Natural killer cell (primary cell): Measurements from ENCODE around the gene JAZF1. TPM values are rescaled to one million over a fixed set of nuclear protein-coding genes. Genes with fewer than 3 reads are reported as not detected.

ENCODE experiments used
- ATAC-seq, 3 donors: fragments of 150-1000 bp in 2 of 3; fragments of 200-7000 bp in 1 of 3; cut with Tn5 transposase; 1 replicate in 1 of 3; 2 replicates in 2 of 3; pipeline ENCODE4 v1.10.0; 2021; ENCODE audit warnings: mild to moderate bottlenecking in 2 of 3, moderate library complexity in 2 of 3
- DNase-seq, 2 donors: peaks; one replicate each; pipeline versions ENCODE4 v3.0.0 to v3.0.0-alpha.2; 2013 to 2021; ENCODE audit warnings: mixed read lengths in 1 of 2
- H3K27ac ChIP-seq: one replicate; pipeline ENCODE4 v1.5.1; 2013; ENCODE audit warnings: mild to moderate bottlenecking, low read length
- H3K27me3 ChIP-seq: one replicate; pipeline ENCODE4 v1.6.1; 2013; ENCODE audit warnings: low read length; ENCODE audit not compliant: control insufficient read depth, insufficient read depth
- H3K36me3 ChIP-seq: one replicate; pipeline ENCODE4 v1.6.1; 2013; ENCODE audit warnings: low read length; ENCODE audit not compliant: control insufficient read depth, insufficient read depth
- H3K4me1 ChIP-seq: one replicate; pipeline ENCODE4 v1.6.1; 2013; ENCODE audit warnings: low read length; ENCODE audit not compliant: control insufficient read depth, insufficient read depth
- H3K4me3 ChIP-seq: one replicate; pipeline ENCODE4 v1.5.1; 2013; ENCODE audit warnings: low read length
- H3K9me3 ChIP-seq: one replicate; pipeline ENCODE4 v1.6.1; 2013; ENCODE audit warnings: low read length; ENCODE audit not compliant: control insufficient read depth, insufficient read depth
- H3K27ac Mint-ChIP-seq, 2 donors: one replicate each; pipeline ENCODE4 v1.8.0; 2022; ENCODE audit warnings: mild to moderate bottlenecking in 2 of 2, mixed read lengths in 2 of 2, moderate library complexity in 1 of 2
- H3K27me3 Mint-ChIP-seq, 2 donors: one replicate each; pipeline ENCODE4 v1.8.0; 2022; ENCODE audit warnings: low read depth in 2 of 2, mixed read lengths in 2 of 2
- H3K36me3 Mint-ChIP-seq: one replicate; pipeline ENCODE4 v1.8.0; 2022; ENCODE audit warnings: mixed read lengths
- H3K4me1 Mint-ChIP-seq, 2 donors: one replicate each; pipeline ENCODE4 v1.8.0; 2022; ENCODE audit warnings: mixed read lengths in 2 of 2
- H3K4me3 Mint-ChIP-seq: one replicate; pipeline ENCODE4 v1.8.0; 2022; ENCODE audit warnings: mild to moderate bottlenecking, moderate library complexity, mixed read lengths
- H3K9me3 Mint-ChIP-seq, 2 donors: one replicate each; pipeline ENCODE4 v1.8.0; 2022; ENCODE audit warnings: mixed read lengths in 2 of 2
- CTCF ChIP-seq: fragments of 200-600 bp; IDR thresholded peaks from one replicate; pipeline ENCODE4 v1.8.0; 2022; ENCODE audit warnings: antibody characterized with exemption
- WGBS: methylation state at CpG from one replicate; pipeline ENCODE4 v1.1.7; 2013; ENCODE audit warnings: missing lambda C conversion rate; ENCODE audit not compliant: insufficient coverage; 5-methylcytosine and 5-hydroxymethylcytosine counted together
- intact Hi-C: fragments of 100-400 bp; cut with micrococcal nuclease; formaldehyde crosslinking; loops from one replicate; pipeline ENCODE4 v1.14.2; 2022
- total RNA-seq, 4 donors: library from RNA; stranded (reverse); fragments of 120-200 nt in 1 of 4; gene quantifications; one replicate each; pipeline versions ENCODE4 v1.2.3 to v1.2.4, GENCODE V29; 2013 to 2022

Gene JAZF1
- total RNA-seq, 3 donors from 2014 or later (not counting 1 experiment from before 2014, with no cell fraction given) = 82.5 to 89.7 (median 87.6) TPM

GRCh38 chr7:27947586-27948278 is 232.9 kb downstream of the JAZF1 start:
- no peak for ATAC-seq
- intact Hi-C loops = no loop called here
- Mint-ChIP-seq H3K36me3 (no peaks in the 10 kb centered on the region), H3K4me3 (no peak overlapping the region), H3K27me3 (no peaks in the 10 kb centered on the region), H3K27ac (peak overlapping the region; percentile 47 to 55), H3K4me1 (peaks cover 58 to 60% of the 10 kb centered on the region in 2 donors), H3K9me3 (no peaks in the 10 kb centered on the region)
- Histone ChIP-seq H3K4me1 (no peaks in the 10 kb centered on the region), H3K27ac (no peak overlapping the region), H3K27me3 (no peaks in the 10 kb centered on the region), H3K36me3 (no peaks in the 10 kb centered on the region), H3K9me3 (no peaks in the 10 kb centered on the region), H3K4me3 (no peak overlapping the region)
- whole genome bisulfite sequencing = 82% methylated on average over 7 of the region's 7 CpGs
- no peak for TF ChIP-seq CTCF
- DNase-seq = no peak

DNA sequence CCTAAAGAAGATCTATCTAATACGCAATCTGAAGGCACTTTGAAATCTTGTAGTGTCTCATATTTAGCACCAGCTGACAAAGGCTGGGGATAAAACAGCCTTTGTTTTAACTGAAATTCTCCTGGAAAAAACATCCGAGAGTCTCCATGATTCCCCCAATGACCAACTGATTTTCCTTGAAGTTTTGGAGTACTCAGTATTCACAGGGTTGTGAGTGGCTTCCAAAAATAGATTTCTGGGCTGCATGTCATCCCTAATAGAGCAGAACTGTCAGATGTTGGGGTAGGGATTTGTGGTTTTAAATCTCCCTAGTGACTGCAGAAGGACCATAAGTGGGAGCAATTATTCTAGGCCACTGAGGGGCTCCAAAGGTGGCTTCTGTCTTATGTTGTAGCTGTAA is 234.2 kb downstream of the JAZF1 start:
- ATAC-seq (no peak), DNase-seq (no peak)
- H3K9me3 ChIP-seq = no peaks in the 10 kb centered on the region
- Mint-ChIP-seq H3K36me3 (no peaks in the 10 kb centered on the region), H3K9me3 (no peaks in the 10 kb centered on the region), H3K4me1 (peaks cover 58 to 62% of the 10 kb centered on the region in 2 donors), H3K27ac (peak overlapping the region in 1 of 2 donors; percentile 11), H3K4me3 (no peak overlapping the region), H3K27me3 (no peaks in the 10 kb centered on the region)
- 96% methylated on average over 2 of the region's 2 CpGs for WGBS
- H3K27ac ChIP-seq = no peak overlapping the region
- intact Hi-C loops = no loop called here
- no peak for TF ChIP-seq CTCF
- no peaks in the 10 kb centered on the region for H3K4me1 ChIP-seq
- H3K27me3 ChIP-seq = no peaks in the 10 kb centered on the region
- H3K4me3 ChIP-seq = no peak overlapping the region
- H3K36me3 ChIP-seq = no peaks in the 10 kb centered on the region

DNA sequence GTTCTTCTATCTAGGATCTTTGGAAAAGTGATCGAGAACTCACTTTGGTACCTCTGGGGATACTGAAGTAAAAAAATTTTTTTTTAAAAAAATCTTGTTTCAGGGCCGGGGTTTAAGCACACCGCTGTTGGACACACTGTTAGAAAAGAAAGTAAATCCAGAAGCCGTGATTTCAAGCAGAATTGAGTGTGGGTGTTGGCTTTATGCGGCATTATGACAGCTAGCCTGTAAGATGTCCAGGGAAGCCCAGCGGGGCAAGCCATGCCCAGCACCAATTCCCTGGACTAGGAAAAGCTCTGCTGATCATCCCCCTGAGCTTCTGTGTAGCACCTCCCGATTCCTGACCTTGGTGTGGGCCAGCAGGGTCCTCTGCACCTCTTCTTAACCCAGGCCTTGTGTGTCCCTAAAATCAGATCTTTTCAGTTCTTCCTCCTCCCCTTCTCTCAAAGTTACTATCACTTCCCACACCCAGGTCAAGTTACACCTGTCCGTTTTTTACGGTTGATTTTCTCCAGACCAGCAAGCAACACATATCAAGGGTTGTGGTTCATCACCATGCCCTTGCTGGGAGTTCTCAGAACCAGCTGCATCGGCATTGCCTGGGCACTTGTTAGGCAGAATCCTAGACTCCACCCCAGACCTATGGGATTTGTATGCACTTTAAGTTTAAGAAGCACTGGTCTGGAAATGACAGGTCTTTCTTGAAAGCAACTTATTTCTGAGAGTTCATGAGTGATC is 235.4 kb downstream of the JAZF1 start:
- intact Hi-C loops = no loop called here
- Histone ChIP-seq H3K9me3 (no peaks in the 10 kb centered on the region), H3K27me3 (no peaks in the 10 kb centered on the region), H3K36me3 (no peaks in the 10 kb centered on the region), H3K27ac (no peak overlapping the region), H3K4me3 (no peak overlapping the region), H3K4me1 (no peaks in the 10 kb centered on the region)
- peaks cover 60 to 65% of the 10 kb centered on the region in 2 donors for H3K4me1 Mint-ChIP-seq
- no peaks in the 10 kb centered on the region for H3K27me3 Mint-ChIP-seq
- ATAC-seq (no peak), DNase-seq (no peak)
- H3K4me3 Mint-ChIP-seq = no peak overlapping the region
- no peak for TF ChIP-seq CTCF
- H3K27ac Mint-ChIP-seq = peak overlapping the region in 1 of 2 donors; percentile 31
- H3K9me3 Mint-ChIP-seq = no peaks in the 10 kb centered on the region
- H3K36me3 Mint-ChIP-seq = no peaks in the 10 kb centered on the region
- WGBS = 95% methylated on average over 10 of the region's 10 CpGs
